ENCODE measurements around the gene GSK3A.
A peak's percentile ranks its signal among the peaks of the same experiment; 100 is the strongest.

Gene GSK3A

DNA sequence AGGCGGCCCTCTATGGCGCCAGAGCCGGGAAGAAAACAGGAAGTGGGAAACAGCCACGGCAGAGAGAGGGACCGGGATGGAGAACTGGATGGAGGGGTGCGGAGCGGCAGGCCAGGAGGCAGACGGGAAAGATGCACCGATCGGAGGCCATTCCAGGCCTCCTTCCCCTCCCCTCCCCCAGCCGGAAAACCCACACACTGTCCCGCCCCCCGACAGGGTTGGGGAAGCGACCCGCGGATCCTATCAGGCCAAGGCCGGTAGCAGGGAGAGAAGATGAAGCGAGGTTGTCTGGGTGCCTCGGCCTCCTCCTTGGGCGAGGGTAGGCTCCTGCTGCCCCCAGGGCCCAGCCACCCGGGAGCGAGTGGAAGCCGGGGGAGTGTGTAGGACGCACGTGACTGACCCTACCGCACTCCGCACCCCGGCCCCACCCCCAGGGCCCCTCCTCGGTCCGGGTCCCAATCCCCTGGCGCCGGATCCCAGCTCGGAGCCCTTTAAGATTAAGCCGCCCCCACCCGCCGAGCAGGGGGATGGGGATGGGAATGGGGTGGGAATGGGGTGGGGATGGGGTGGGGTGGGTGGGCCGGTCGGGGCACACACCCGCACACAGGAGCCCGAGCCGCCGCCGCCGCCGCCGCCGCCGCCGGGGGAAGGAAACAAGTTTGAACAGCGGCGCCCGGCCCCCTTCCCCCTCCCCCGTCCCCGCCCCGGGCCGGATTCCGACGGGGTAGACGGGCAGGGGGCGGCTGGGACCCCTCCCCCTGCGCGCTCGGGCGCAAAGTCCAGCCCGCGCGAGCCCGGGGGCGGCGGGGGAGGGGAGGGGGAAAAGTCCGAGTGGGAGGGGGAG lies 11.1 kb upstream of the GSK3A start:
- Histone ChIP-seq H2BK120ac (ENCODE audit: low read depth, low read length) (peak overlapping the region; percentile 91), H3K36me3 (replicated peaks in 1 of 2; ENCODE audit: control insufficient read depth in 2 of 2, insufficient read depth in 2 of 2, low read length in 2 of 2) (peaks cover 18 to 30% of the 10 kb centered on the region in 2 donors), H3K9me3 (replicated peaks in 1 of 2; ENCODE audit: control insufficient read depth in 2 of 2, insufficient read depth in 1 of 2, low read depth in 1 of 2, low read length in 2 of 2) (no peaks in the 10 kb centered on the region), H3K27ac (replicated peaks; ENCODE audit: low read length) (peak overlapping the region; percentile 96), H2AFZ (ENCODE audit: low read length) (peak overlapping the region; percentile 84), H3K4me3 (ENCODE audit: low read length in 2 of 2) (peak overlapping the region; percentile 94 to 96), H2BK12ac (ENCODE audit: low read length) (no peak overlapping the region), H4K91ac (ENCODE audit: low read depth, low read length, poor library complexity) (no peak overlapping the region), H2BK5ac (ENCODE audit: low read length) (peak overlapping the region; percentile 100), H3K79me1 (ENCODE audit: low read depth, low read length) (peaks cover 35% of the 10 kb centered on the region), H3K4me1 (ENCODE audit: control insufficient read depth in 2 of 2, insufficient read depth in 1 of 2, low read depth in 1 of 2, low read length in 2 of 2) (peaks cover 19 to 25% of the 10 kb centered on the region in 2 donors), H3K27me3 (ENCODE audit: control insufficient read depth in 3 of 3, insufficient read depth in 3 of 3, low read depth in 1 of 3, low read length in 3 of 3) (no peaks in the 10 kb centered on the region), H3K14ac (ENCODE audit: low read length) (peak overlapping the region; percentile 56), H3K4ac (ENCODE audit: low read length) (no peak overlapping the region), H2BK15ac (ENCODE audit: low read length) (peak overlapping the region; percentile 92), H3K9ac (ENCODE audit: low read depth, low read length, poor library complexity) (peak overlapping the region; percentile 99), H3K18ac (ENCODE audit: low read length) (peak overlapping the region; percentile 98), H2AK5ac (ENCODE audit: low read depth, low read length) (peak overlapping the region; percentile 88), H3K23ac (ENCODE audit: low read depth, low read length, poor library complexity) (peak overlapping the region; percentile 99), H4K8ac (ENCODE audit: low read depth, low read length) (no peak overlapping the region), H3K4me2 (ENCODE audit: insufficient read depth, low read length, poor library complexity, severe bottlenecking) (peak overlapping the region; percentile 91)
- peak; percentile 73 for DNase-seq (ENCODE audit: low spot score)
- WGBS, 2 donors (ENCODE audit: extremely low coverage in 2 of 2, insufficient read length in 2 of 2, insufficient replicate concordance in 1 of 2) = no CpG with 5 or more reads among the region's 71 CpGs

DNA sequence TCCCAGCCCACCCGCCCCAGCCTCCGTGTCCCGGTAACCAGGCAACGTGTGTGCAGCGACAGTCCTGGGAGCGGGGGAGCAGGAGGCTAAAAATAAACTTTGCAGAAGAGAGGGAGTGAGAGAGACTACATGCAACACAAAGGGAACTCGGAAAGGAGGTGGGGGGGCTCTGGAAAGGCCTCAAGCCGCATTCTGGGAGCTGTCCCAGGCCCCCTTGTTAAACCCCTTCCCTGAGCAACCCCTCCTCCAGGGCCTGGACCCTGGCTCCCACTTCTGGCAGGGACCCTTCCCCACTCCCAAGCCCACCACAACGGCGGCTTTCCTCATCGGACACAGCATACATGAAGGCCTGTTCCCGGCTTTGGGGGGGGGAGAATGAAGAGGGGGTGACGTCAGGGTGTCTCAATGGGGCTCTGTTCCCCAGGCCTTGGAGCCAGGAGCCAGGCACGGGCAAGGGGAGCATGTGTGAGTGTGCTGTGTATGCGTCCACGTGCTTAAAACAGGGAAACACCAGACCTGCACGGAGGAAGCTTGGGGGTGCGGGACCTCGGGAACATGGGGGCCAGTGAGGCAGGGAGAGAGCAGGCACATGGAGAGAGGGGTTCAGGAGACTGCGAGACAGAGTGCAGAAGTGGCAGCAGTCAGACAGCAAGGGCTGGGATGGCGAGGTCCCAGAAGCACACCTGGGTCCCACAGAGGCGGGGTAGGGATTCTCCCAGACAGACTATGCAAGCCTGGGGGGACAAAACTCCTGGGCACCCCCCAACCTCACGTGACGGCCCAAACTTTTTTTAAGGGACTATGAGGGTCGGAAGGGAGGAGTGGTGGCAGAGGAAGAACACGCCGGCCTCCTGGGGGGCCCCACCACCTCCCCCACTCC lies 10.2 kb upstream of the GSK3A start:
- H3K27ac ChIP-seq (replicated peaks; ENCODE audit: low read length) = peak overlapping the region; percentile 68
- no CpG with 5 or more reads among the region's 27 CpGs for WGBS, 2 donors (ENCODE audit: extremely low coverage in 2 of 2, insufficient read length in 2 of 2, insufficient replicate concordance in 1 of 2)

GRCh38 chr19:42251572-42252358 lies 9.4 kb upstream of the GSK3A start:
- H3K4me3 ChIP-seq (ENCODE audit: low read length in 2 of 2) = peak overlapping the region in 1 of 2 donors; percentile 94
- H3K14ac ChIP-seq (ENCODE audit: low read length) = no peak overlapping the region
- H3K4me2 ChIP-seq (ENCODE audit: insufficient read depth, low read length, poor library complexity, severe bottlenecking) = peak overlapping the region; percentile 48
- H3K36me3 ChIP-seq (replicated peaks in 1 of 2; ENCODE audit: control insufficient read depth in 2 of 2, insufficient read depth in 2 of 2, low read length in 2 of 2) = peaks cover 23 to 38% of the 10 kb centered on the region in 2 donors
- H3K23ac ChIP-seq (ENCODE audit: low read depth, low read length, poor library complexity) = no peak overlapping the region
- H4K8ac ChIP-seq (ENCODE audit: low read depth, low read length) = no peak overlapping the region
- WGBS, 2 donors (ENCODE audit: extremely low coverage in 2 of 2, insufficient read length in 2 of 2, insufficient replicate concordance in 1 of 2) = no CpG with 5 or more reads among the region's 4 CpGs
- no peak overlapping the region for H2AK5ac ChIP-seq (ENCODE audit: low read depth, low read length)
- H2BK15ac ChIP-seq (ENCODE audit: low read length) = no peak overlapping the region
- peak overlapping the region; percentile 44 for H3K9ac ChIP-seq (ENCODE audit: low read depth, low read length, poor library complexity)
- peaks cover 38% of the 10 kb centered on the region for H3K79me1 ChIP-seq (ENCODE audit: low read depth, low read length)
- H2BK12ac ChIP-seq (ENCODE audit: low read length) = no peak overlapping the region
- no peak overlapping the region for H2AFZ ChIP-seq (ENCODE audit: low read length)
- H3K4ac ChIP-seq (ENCODE audit: low read length) = no peak overlapping the region
- H2BK5ac ChIP-seq (ENCODE audit: low read length) = no peak overlapping the region
- peak overlapping the region; percentile 28 for H3K18ac ChIP-seq (ENCODE audit: low read length)
- no peaks in the 10 kb centered on the region for H3K27me3 ChIP-seq (ENCODE audit: control insufficient read depth in 3 of 3, insufficient read depth in 3 of 3, low read depth in 1 of 3, low read length in 3 of 3)
- no peaks in the 10 kb centered on the region for H3K9me3 ChIP-seq (replicated peaks in 1 of 2; ENCODE audit: control insufficient read depth in 2 of 2, insufficient read depth in 1 of 2, low read depth in 1 of 2, low read length in 2 of 2)
- DNase-seq (ENCODE audit: low spot score) = no peak
- peak overlapping the region; percentile 15 for H3K27ac ChIP-seq (replicated peaks; ENCODE audit: low read length)
- no peak overlapping the region for H2BK120ac ChIP-seq (ENCODE audit: low read depth, low read length)
- H3K4me1 ChIP-seq (ENCODE audit: control insufficient read depth in 2 of 2, insufficient read depth in 1 of 2, low read depth in 1 of 2, low read length in 2 of 2) = peaks cover 19 to 25% of the 10 kb centered on the region in 2 donors
- no peak overlapping the region for H4K91ac ChIP-seq (ENCODE audit: low read depth, low read length, poor library complexity)

More for the DNA sequence above, 10.2 kb upstream of the GSK3A start:
- peak overlapping the region; percentile 90 for H2BK5ac ChIP-seq (ENCODE audit: low read length)
- peak overlapping the region; percentile 92 for H2BK15ac ChIP-seq (ENCODE audit: low read length)
- H4K91ac ChIP-seq (ENCODE audit: low read depth, low read length, poor library complexity) = no peak overlapping the region
- H3K23ac ChIP-seq (ENCODE audit: low read depth, low read length, poor library complexity) = peak overlapping the region; percentile 89
- peak overlapping the region; percentile 56 for H3K14ac ChIP-seq (ENCODE audit: low read length)
- no peak overlapping the region for H3K4ac ChIP-seq (ENCODE audit: low read length)
- H2AK5ac ChIP-seq (ENCODE audit: low read depth, low read length) = peak overlapping the region; percentile 88
- H3K4me1 ChIP-seq (ENCODE audit: control insufficient read depth in 2 of 2, insufficient read depth in 1 of 2, low read depth in 1 of 2, low read length in 2 of 2) = peaks cover 19 to 25% of the 10 kb centered on the region in 2 donors
- peak overlapping the region; percentile 95 for H3K18ac ChIP-seq (ENCODE audit: low read length)
- H4K8ac ChIP-seq (ENCODE audit: low read depth, low read length) = no peak overlapping the region
- H3K4me2 ChIP-seq (ENCODE audit: insufficient read depth, low read length, poor library complexity, severe bottlenecking) = peak overlapping the region; percentile 91
- peaks cover 38% of the 10 kb centered on the region for H3K79me1 ChIP-seq (ENCODE audit: low read depth, low read length)
- peak overlapping the region; percentile 93 for H3K9ac ChIP-seq (ENCODE audit: low read depth, low read length, poor library complexity)
- peak overlapping the region; percentile 41 for H2BK12ac ChIP-seq (ENCODE audit: low read length)
- H3K27me3 ChIP-seq (ENCODE audit: control insufficient read depth in 3 of 3, insufficient read depth in 3 of 3, low read depth in 1 of 3, low read length in 3 of 3) = no peaks in the 10 kb centered on the region
- H2BK120ac ChIP-seq (ENCODE audit: low read depth, low read length) = peak overlapping the region; percentile 91
- no peak for DNase-seq (ENCODE audit: low spot score)
- no peak overlapping the region for H2AFZ ChIP-seq (ENCODE audit: low read length)
- peaks cover 20 to 33% of the 10 kb centered on the region in 2 donors for H3K36me3 ChIP-seq (replicated peaks in 1 of 2; ENCODE audit: control insufficient read depth in 2 of 2, insufficient read depth in 2 of 2, low read length in 2 of 2)
- H3K4me3 ChIP-seq (ENCODE audit: low read length in 2 of 2) = peak overlapping the region; percentile 94 to 96
- no peaks in the 10 kb centered on the region for H3K9me3 ChIP-seq (replicated peaks in 1 of 2; ENCODE audit: control insufficient read depth in 2 of 2, insufficient read depth in 1 of 2, low read depth in 1 of 2, low read length in 2 of 2)

Data from neuronal stem cell (in vitro differentiated cells).